ENCODE results near the gene MOGAT2.

Gene MOGAT2

DNA sequence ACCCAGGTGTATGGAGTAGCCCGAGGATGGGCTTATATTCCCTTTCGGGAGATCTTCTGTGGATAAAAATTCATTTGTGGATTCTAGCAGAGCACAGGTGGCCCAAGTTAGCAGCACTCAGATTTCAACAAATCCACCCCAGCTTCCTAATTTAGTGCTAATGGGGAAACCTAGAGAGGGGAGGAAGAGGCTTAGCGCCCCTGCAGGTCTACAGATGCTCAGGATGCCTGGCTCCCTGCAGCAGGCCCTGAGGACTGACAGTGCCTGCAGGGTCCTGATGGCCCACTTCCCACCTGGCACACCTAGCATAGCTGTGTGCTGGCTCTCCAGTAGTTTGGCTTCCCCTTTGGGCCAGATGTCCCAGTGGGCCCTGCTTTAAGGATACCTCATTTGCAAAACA, 57.4 kb downstream of the MOGAT2 start:
- Histone ChIP-seq H3K4me1 (ENCODE audit: control insufficient read depth, low read depth, low read length) (peaks cover 9% of the 10 kb centered on the region), H3K36me3 (ENCODE audit: control insufficient read depth, low read depth, low read length) (no peaks in the 10 kb centered on the region), H3K27me3 (ENCODE audit: control insufficient read depth, insufficient read depth, low read length) (peaks cover 18% of the 10 kb centered on the region), H3K27ac (ENCODE audit: low read length) (no peak overlapping the region), H3K4me3 (ENCODE audit: low read length) (no peak overlapping the region), H3K9me3 (ENCODE audit: control insufficient read depth, low read depth, low read length) (no peaks in the 10 kb centered on the region), H3K9ac (ENCODE audit: low read length) (no peak overlapping the region)

DNA sequence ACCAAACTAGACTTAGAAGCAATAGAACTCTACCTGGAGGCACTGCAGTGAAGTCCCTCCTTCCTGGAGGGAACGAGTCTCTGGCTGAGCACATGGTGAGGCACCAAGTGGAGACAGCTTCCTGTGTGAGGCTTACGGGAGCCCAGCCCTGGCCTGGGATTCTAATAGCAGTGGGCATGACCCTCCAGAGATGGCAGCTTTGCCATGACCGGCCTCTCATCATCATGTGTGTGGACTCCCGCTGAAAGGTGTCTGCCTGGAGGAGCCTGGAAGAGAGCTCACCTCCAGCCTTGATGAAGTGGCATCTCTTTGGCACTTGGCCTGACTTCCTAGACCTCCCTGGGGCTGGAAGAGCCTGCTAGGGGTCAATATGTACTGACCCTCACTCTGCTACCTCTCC, 58.9 kb downstream of the MOGAT2 start:
- H3K27me3 ChIP-seq (ENCODE audit: control insufficient read depth, insufficient read depth, low read length) = peaks cover 3% of the 10 kb centered on the region
- no peak overlapping the region for H3K9ac ChIP-seq (ENCODE audit: low read length)
- H3K4me1 ChIP-seq (ENCODE audit: control insufficient read depth, low read depth, low read length) = peaks cover 9% of the 10 kb centered on the region
- H3K4me3 ChIP-seq (ENCODE audit: low read length) = no peak overlapping the region
- H3K36me3 ChIP-seq (ENCODE audit: control insufficient read depth, low read depth, low read length) = no peaks in the 10 kb centered on the region
- no peak overlapping the region for H3K27ac ChIP-seq (ENCODE audit: low read length)
- no peaks in the 10 kb centered on the region for H3K9me3 ChIP-seq (ENCODE audit: control insufficient read depth, low read depth, low read length)

DNA sequence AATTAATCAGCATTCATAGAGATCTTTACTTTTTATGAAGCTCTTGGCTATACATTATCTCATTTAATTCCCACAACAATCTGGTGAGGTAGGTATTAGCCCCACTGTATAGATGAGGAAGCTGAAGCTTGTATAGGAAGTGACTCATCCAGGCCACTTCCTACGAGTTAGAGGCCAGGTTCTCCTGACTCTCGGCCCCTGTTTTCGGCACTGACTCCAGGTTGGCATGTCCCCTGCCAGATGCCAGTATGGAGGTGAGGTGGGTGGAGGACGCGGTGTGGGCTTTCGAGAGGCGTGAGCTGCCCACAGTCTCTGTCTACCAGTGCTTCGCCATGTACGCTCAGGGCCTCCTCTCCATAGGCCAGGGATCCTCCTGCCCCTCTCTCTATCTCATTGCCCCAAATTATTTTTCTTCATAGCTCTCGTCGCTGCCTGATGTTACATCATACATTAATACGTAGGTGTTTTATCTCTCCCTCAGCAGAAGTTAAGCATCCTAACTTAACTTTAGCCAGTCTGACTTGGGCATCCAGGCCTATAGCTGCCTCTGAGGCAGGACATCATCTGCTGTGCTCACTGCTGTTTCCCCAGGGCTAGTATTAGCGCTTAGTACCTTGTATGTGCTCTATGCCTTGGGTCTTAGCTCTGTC, 59.9 kb downstream of the MOGAT2 start:
- H3K4me1 ChIP-seq (ENCODE audit: control insufficient read depth, low read depth, low read length) = peaks cover 9% of the 10 kb centered on the region
- no peak overlapping the region for H3K9ac ChIP-seq (ENCODE audit: low read length)
- H3K27ac ChIP-seq (ENCODE audit: low read length) = no peak overlapping the region
- no peak overlapping the region for H3K4me3 ChIP-seq (ENCODE audit: low read length)
- no peaks in the 10 kb centered on the region for H3K36me3 ChIP-seq (ENCODE audit: control insufficient read depth, low read depth, low read length)
- H3K27me3 ChIP-seq (ENCODE audit: control insufficient read depth, insufficient read depth, low read length) = no peaks in the 10 kb centered on the region
- H3K9me3 ChIP-seq (ENCODE audit: control insufficient read depth, low read depth, low read length) = no peaks in the 10 kb centered on the region

DNA sequence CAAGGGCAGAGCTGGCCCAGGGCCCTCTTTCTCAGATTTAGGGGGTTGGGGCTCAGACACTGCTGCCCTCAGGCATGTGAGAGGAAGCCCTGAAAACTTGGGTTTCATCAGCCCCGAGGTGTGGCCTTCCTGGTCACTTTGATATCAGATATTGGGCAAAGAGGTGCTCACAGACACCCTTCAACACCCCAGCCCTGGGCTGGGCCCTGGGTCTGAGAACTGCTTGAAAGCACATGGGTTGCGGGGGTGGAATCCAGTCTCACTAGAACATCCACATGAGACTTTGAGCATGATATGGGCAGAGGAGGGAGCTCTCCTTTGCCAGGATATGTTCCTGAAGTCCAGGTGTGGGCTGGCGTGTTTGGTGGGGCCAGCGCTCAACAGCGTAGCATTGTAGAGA, 61.3 kb downstream of the MOGAT2 start:
- H3K9me3 ChIP-seq (ENCODE audit: control insufficient read depth, low read depth, low read length) = no peaks in the 10 kb centered on the region
- peaks cover 9% of the 10 kb centered on the region for H3K4me1 ChIP-seq (ENCODE audit: control insufficient read depth, low read depth, low read length)
- H3K9ac ChIP-seq (ENCODE audit: low read length) = no peak overlapping the region
- no peak overlapping the region for H3K27ac ChIP-seq (ENCODE audit: low read length)
- H3K4me3 ChIP-seq (ENCODE audit: low read length) = no peak overlapping the region
- H3K27me3 ChIP-seq (ENCODE audit: control insufficient read depth, insufficient read depth, low read length) = no peaks in the 10 kb centered on the region
- no peaks in the 10 kb centered on the region for H3K36me3 ChIP-seq (ENCODE audit: control insufficient read depth, low read depth, low read length)

DNA sequence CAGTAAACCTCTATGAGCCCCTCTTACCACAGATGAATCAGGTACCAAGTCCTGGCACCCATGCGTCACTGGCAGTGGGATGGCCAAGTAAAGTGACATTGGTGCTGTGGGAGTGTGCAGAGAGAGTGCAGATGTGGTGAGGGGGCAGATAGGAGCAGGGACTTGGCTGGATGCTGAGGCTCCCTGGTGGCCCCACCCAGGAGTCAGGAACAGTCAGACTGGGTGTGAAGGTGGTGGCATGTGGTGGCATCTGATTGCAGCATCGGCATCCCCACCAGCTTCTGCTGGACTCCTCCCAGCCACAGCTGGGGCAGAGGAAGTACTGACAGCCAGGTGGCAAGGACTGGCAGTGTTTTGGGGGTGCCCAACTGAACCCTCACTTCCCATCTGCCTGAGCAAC, 62.3 kb downstream of the MOGAT2 start:
- Histone ChIP-seq H3K27me3 (ENCODE audit: control insufficient read depth, insufficient read depth, low read length) (no peaks in the 10 kb centered on the region), H3K9me3 (ENCODE audit: control insufficient read depth, low read depth, low read length) (no peaks in the 10 kb centered on the region), H3K27ac (ENCODE audit: low read length) (no peak overlapping the region), H3K36me3 (ENCODE audit: control insufficient read depth, low read depth, low read length) (no peaks in the 10 kb centered on the region), H3K4me1 (ENCODE audit: control insufficient read depth, low read depth, low read length) (peaks cover 4% of the 10 kb centered on the region), H3K9ac (ENCODE audit: low read length) (no peak overlapping the region), H3K4me3 (ENCODE audit: low read length) (no peak overlapping the region)

DNA sequence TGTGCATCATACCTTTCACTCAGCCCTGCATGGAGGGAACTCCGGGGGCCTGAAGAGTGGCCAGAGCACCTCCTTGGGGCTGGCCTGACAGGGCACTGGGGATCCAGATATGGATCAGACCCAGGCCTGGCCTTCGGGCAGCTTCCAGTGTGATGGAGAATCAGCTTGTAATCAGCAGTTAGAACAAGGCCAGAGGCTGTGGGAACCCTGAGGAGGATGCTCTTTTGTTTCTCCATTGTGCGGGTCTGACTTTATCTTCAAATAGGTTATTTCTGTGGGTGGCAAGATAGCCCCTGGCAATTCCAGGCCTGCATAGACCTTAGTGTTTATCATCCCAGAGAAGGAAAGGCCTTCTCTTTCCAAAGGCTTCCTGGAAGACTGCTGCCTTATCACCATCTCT, 63.2 kb downstream of the MOGAT2 start:
- no peaks in the 10 kb centered on the region for H3K4me1 ChIP-seq (ENCODE audit: control insufficient read depth, low read depth, low read length)
- H3K27me3 ChIP-seq (ENCODE audit: control insufficient read depth, insufficient read depth, low read length) = no peaks in the 10 kb centered on the region
- no peaks in the 10 kb centered on the region for H3K36me3 ChIP-seq (ENCODE audit: control insufficient read depth, low read depth, low read length)
- H3K9ac ChIP-seq (ENCODE audit: low read length) = no peak overlapping the region
- H3K4me3 ChIP-seq (ENCODE audit: low read length) = no peak overlapping the region
- no peaks in the 10 kb centered on the region for H3K9me3 ChIP-seq (ENCODE audit: control insufficient read depth, low read depth, low read length)
- H3K27ac ChIP-seq (ENCODE audit: low read length) = no peak overlapping the region

DNA sequence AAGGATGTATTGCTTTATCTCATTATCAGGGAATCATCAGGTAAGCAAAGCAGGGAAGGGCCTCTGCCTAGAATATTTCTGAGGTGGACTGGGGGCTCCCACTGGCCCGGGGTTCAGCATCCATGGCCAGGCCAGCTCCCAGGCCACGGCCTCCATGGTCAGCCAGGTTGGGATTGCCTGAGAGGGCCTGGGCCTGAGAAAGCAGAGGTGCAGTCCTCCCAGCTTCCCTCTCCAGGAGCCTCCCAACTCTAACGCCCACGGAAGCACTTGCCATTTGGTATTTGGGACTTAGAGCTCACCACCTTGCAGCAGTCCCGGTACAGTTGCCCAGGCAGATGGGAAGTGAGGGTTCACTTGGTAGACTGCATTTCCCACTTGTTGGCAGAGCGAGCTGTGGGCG, 63.7 kb downstream of the MOGAT2 start:
- H3K27ac ChIP-seq (ENCODE audit: low read length) = no peak overlapping the region
- H3K9me3 ChIP-seq (ENCODE audit: control insufficient read depth, low read depth, low read length) = no peaks in the 10 kb centered on the region
- H3K4me3 ChIP-seq (ENCODE audit: low read length) = no peak overlapping the region
- H3K36me3 ChIP-seq (ENCODE audit: control insufficient read depth, low read depth, low read length) = no peaks in the 10 kb centered on the region
- no peak overlapping the region for H3K9ac ChIP-seq (ENCODE audit: low read length)
- no peaks in the 10 kb centered on the region for H3K4me1 ChIP-seq (ENCODE audit: control insufficient read depth, low read depth, low read length)
- no peaks in the 10 kb centered on the region for H3K27me3 ChIP-seq (ENCODE audit: control insufficient read depth, insufficient read depth, low read length)

DNA sequence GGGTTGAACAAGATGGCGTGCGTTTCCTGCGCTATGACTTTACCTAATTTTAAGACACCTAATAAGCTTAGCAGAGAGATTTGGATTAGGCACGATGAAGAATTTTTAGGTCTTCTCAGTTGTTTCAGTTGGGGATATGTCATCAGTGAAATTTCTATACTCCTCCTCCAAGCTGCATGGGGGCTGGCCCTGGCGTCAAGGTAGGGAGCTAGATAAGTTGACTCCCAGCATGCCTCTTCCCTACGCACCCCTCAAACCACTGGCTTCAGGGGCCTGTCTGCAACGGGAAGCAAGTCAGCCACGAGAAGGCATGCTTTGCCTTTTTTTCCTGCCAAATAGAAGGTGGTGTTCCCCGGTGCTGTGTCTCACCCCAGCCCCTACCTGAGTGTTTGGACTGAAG, 64.2 kb downstream of the MOGAT2 start:
- Histone ChIP-seq H3K27ac (ENCODE audit: low read length) (no peak overlapping the region), H3K4me3 (ENCODE audit: low read length) (no peak overlapping the region), H3K36me3 (ENCODE audit: control insufficient read depth, low read depth, low read length) (no peaks in the 10 kb centered on the region), H3K27me3 (ENCODE audit: control insufficient read depth, insufficient read depth, low read length) (no peaks in the 10 kb centered on the region), H3K9ac (ENCODE audit: low read length) (no peak overlapping the region), H3K4me1 (ENCODE audit: control insufficient read depth, low read depth, low read length) (no peaks in the 10 kb centered on the region), H3K9me3 (ENCODE audit: control insufficient read depth, low read depth, low read length) (no peaks in the 10 kb centered on the region)

Data from iPS-18a (cell line).